H9 (cell line): ENCODE results near the gene SMCO4. TPM values are rescaled to one million over a fixed set of nuclear protein-coding genes. Genes with fewer than 3 reads are reported as not detected.

ENCODE experiments used
- DNase-seq: peaks from one replicate; pipeline ENCODE4 v3.0.0-alpha.2; 2017
- H2AFZ ChIP-seq: one replicate; pipeline ENCODE4 v1.6.1; 2013; ENCODE audit warnings: mild to moderate bottlenecking, low read length, control low read depth, moderate library complexity
- H2AK5ac ChIP-seq: 2 replicates; pipeline ENCODE4 v1.6.1; 2013; ENCODE audit warnings: low read length, control low read depth, mixed read lengths; ENCODE audit not compliant: insufficient read length
- H2BK120ac ChIP-seq: one replicate; pipeline ENCODE4 v1.6.1; 2013; ENCODE audit warnings: low read depth, mild to moderate bottlenecking, low read length, control low read depth, inconsistent platforms; ENCODE audit not compliant: poor library complexity, severe bottlenecking
- H2BK12ac ChIP-seq: 2 replicates; pipeline ENCODE4 v1.6.1; 2013; ENCODE audit warnings: low read length, control low read depth, mixed read lengths, low read depth; ENCODE audit not compliant: insufficient read length
- H2BK15ac ChIP-seq: 2 replicates; pipeline ENCODE4 v1.6.1; 2013; ENCODE audit warnings: low read depth, low read length, control low read depth
- H2BK20ac ChIP-seq: one replicate; pipeline ENCODE4 v1.6.1; 2013; ENCODE audit warnings: low read depth, mild to moderate bottlenecking, low read length, control low read depth, inconsistent platforms; ENCODE audit not compliant: poor library complexity, severe bottlenecking
- H2BK5ac ChIP-seq: 2 replicates; pipeline ENCODE4 v1.6.1; 2013; ENCODE audit warnings: low read length, control low read depth, mixed read lengths; ENCODE audit not compliant: insufficient read length
- H3K14ac ChIP-seq: 2 replicates; pipeline ENCODE4 v1.6.1; 2013; ENCODE audit warnings: low read length, control low read depth; ENCODE audit not compliant: insufficient read depth
- H3K18ac ChIP-seq: 2 replicates; pipeline ENCODE4 v1.6.1; 2013; ENCODE audit warnings: low read depth, mild to moderate bottlenecking, mixed read lengths, low read length, control low read depth; ENCODE audit not compliant: insufficient read length
- H3K23ac ChIP-seq: 2 replicates; pipeline ENCODE4 v1.6.1; 2013; ENCODE audit warnings: low read length, control low read depth, mixed read lengths, low read depth; ENCODE audit not compliant: insufficient read length
- H3K23me2 ChIP-seq: 2 replicates; pipeline ENCODE4 v1.6.1; 2013; ENCODE audit warnings: low read depth, mild to moderate bottlenecking, mixed read lengths, low read length, control low read depth; ENCODE audit not compliant: insufficient read length, poor library complexity, severe bottlenecking
- H3K27ac ChIP-seq: 2 replicates; pipeline ENCODE4 v1.5.1; 2013; ENCODE audit warnings: low read length, control low read depth, mixed read lengths, low read depth; ENCODE audit not compliant: insufficient read length
- H3K27me3 ChIP-seq: 2 replicates; pipeline ENCODE4 v1.6.1; 2013; ENCODE audit warnings: low read length, control low read depth, inconsistent platforms; ENCODE audit not compliant: insufficient read depth
- H3K4ac ChIP-seq: 2 replicates; pipeline ENCODE4 v1.6.1; 2013; ENCODE audit warnings: low read depth, mild to moderate bottlenecking, control low read depth, inconsistent platforms, low read length, moderate library complexity
- H3K4me1 ChIP-seq: 2 replicates; pipeline ENCODE4 v1.6.1; 2013; ENCODE audit warnings: low read length, control low read depth, inconsistent platforms; ENCODE audit not compliant: insufficient read depth
- H3K4me2 ChIP-seq: 2 replicates; pipeline ENCODE4 v1.6.1; 2013; ENCODE audit warnings: low read length, control low read depth, mixed read lengths; ENCODE audit not compliant: insufficient read length, insufficient read depth
- H3K56ac ChIP-seq: 2 replicates; pipeline ENCODE4 v1.6.1; 2013; ENCODE audit warnings: low read depth, mild to moderate bottlenecking, mixed read lengths, low read length, control low read depth; ENCODE audit not compliant: insufficient read length
- H3K79me1 ChIP-seq: 2 replicates; pipeline ENCODE4 v1.6.1; 2013; ENCODE audit warnings: low read depth, mild to moderate bottlenecking, moderate library complexity, low read length, control low read depth, inconsistent platforms; ENCODE audit not compliant: insufficient read depth, poor library complexity, severe bottlenecking
- H3K79me2 ChIP-seq: 2 replicates; pipeline ENCODE4 v1.6.1; 2013; ENCODE audit warnings: low read length, control low read depth, inconsistent platforms; ENCODE audit not compliant: insufficient read depth
- H3K9ac ChIP-seq: 2 replicates; pipeline ENCODE4 v1.6.1; 2013; ENCODE audit warnings: low read length, control low read depth, mixed read lengths; ENCODE audit not compliant: insufficient read length; ENCODE audit errors: extremely low read depth
- H3K9me3 ChIP-seq: one replicate; pipeline ENCODE4 v1.6.1; 2013; ENCODE audit warnings: low read depth, low read length, inconsistent platforms; ENCODE audit not compliant: control insufficient read depth
- H3T11ph ChIP-seq: one replicate; pipeline ENCODE4 v1.6.1; 2013; ENCODE audit warnings: mild to moderate bottlenecking, low read length, control low read depth, inconsistent platforms
- H4K20me1 ChIP-seq: one replicate; pipeline ENCODE4 v1.6.1; 2013; ENCODE audit not compliant: control insufficient read depth, insufficient read length, insufficient read depth
- H4K5ac ChIP-seq: 2 replicates; pipeline ENCODE4 v1.6.1; 2013; ENCODE audit warnings: low read depth, mild to moderate bottlenecking, mixed read lengths, low read length, control low read depth; ENCODE audit not compliant: insufficient read length
- H4K8ac ChIP-seq: replicated peaks from 2 replicates; pipeline ENCODE4 v1.6.1; 2013; ENCODE audit warnings: low read length, control low read depth, mixed read lengths, low read depth; ENCODE audit not compliant: insufficient read length
- H4K91ac ChIP-seq: 2 replicates; pipeline ENCODE4 v1.6.1; 2013; ENCODE audit warnings: low read depth, mild to moderate bottlenecking, moderate library complexity, mixed read lengths, low read length, control low read depth; ENCODE audit not compliant: insufficient read length
- H3K27ac Mint-ChIP-seq, 3 experiments: 2 replicates in 2 of 3; 3 replicates in 1 of 3; pipeline ENCODE4 v1.8.0; 2020 to 2021; ENCODE audit warnings: mixed read lengths in 3 of 3, mild to moderate bottlenecking in 1 of 3, moderate library complexity in 1 of 3
- H3K27me3 Mint-ChIP-seq: 2 replicates; pipeline ENCODE4 v1.8.0; 2021; ENCODE audit warnings: low read depth, mild to moderate bottlenecking, moderate library complexity, mixed read lengths
- H3K36me3 Mint-ChIP-seq, 3 experiments: 2 replicates in 2 of 3; 3 replicates in 1 of 3; pipeline ENCODE4 v1.8.0; 2020 to 2021; ENCODE audit warnings: low read depth in 3 of 3, mixed read lengths in 3 of 3; ENCODE audit not compliant: insufficient read depth in 1 of 3
- H3K4me1 Mint-ChIP-seq, 2 experiments: 2 replicates each; pipeline ENCODE4 v1.8.0; 2020; ENCODE audit warnings: mixed read lengths in 2 of 2
- H3K4me3 Mint-ChIP-seq, 2 experiments: 2 replicates in 1 of 2; 3 replicates in 1 of 2; pipeline ENCODE4 v1.8.0; 2020 to 2021; ENCODE audit warnings: mild to moderate bottlenecking in 2 of 2, mixed read lengths in 2 of 2, moderate library complexity in 1 of 2
- H3K9me3 Mint-ChIP-seq, 2 experiments: 2 replicates in 1 of 2; 3 replicates in 1 of 2; pipeline ENCODE4 v1.8.0; 2020; ENCODE audit warnings: mild to moderate bottlenecking in 2 of 2, mixed read lengths in 2 of 2, moderate library complexity in 1 of 2
- WGBS: extraction: QIAGEN DNeasy Blood & Tissue Kit; methylation state at CpG from one replicate; pipeline ENCODE4 v1.1.7; 2013; ENCODE audit warnings: missing lambda C conversion rate, low lambda C conversion rate, mixed read lengths; ENCODE audit not compliant: insufficient read length; ENCODE audit errors: extremely low coverage; 5-methylcytosine and 5-hydroxymethylcytosine counted together
- total RNA-seq: library from RNA; stranded (reverse); gene quantifications from 2 replicates; pipeline ENCODE4 v1.2.1, GENCODE V29; 2021
- TF ChIP-seq, protein P1 (sequence below): fragments of 200-600 bp; sonication (generic); conservative IDR thresholded peaks from 3 replicates; pipeline ENCODE4 v1.8.0; 2021; ENCODE audit warnings: antibody characterized with exemption, mild to moderate bottlenecking

Gene SMCO4
- total RNA-seq, 1 experiment from 2014 or later: 35.6 TPM

DNA sequence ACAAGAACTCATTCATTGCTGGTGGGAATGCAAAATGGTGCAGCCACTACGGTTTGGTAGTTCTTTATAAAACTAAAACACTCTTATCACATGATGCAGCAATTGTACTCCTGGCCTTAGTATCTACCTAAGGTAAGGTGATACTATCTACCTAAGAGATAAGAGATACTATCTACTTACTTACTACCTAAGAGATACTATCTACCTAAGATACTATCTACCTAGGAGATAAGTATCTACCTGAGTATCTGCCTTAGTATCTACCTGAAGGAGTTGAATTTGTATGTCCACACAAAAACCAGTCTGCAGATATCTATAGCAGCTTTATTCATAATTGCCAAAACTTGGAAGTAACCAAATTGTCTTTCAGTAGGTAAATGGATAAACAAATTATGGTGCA, 29.0 kb upstream of the SMCO4 start:
- Histone ChIP-seq H3K18ac (no peak overlapping the region), H2BK120ac (no peak overlapping the region), H3K27me3 (no peaks in the 10 kb centered on the region), H3K79me2 (no peaks in the 10 kb centered on the region), H3K9me3 (no peaks in the 10 kb centered on the region), H3K23ac (no peak overlapping the region), H3T11ph (no peak overlapping the region), H2BK5ac (no peak overlapping the region), H4K8ac (no peak overlapping the region), H4K91ac (no peak overlapping the region), H4K20me1 (no peaks in the 10 kb centered on the region), H2AFZ (no peak overlapping the region), H3K4me1 (no peaks in the 10 kb centered on the region), H4K5ac (no peak overlapping the region), H3K14ac (no peak overlapping the region), H3K4ac (no peak overlapping the region), H3K4me2 (no peak overlapping the region), H2BK20ac (no peak overlapping the region), H3K27ac (no peak overlapping the region), H2BK12ac (no peak overlapping the region), H3K9ac (no peak overlapping the region), H2BK15ac (no peak overlapping the region), H3K56ac (no peak overlapping the region), H2AK5ac (no peak overlapping the region), H3K23me2 (no peaks in the 10 kb centered on the region), H3K79me1 (no peaks in the 10 kb centered on the region)
- no CpG with 5 or more reads among the region's 1 CpG for WGBS
- Mint-ChIP-seq H3K27ac (no peak overlapping the region), H3K4me1 (peaks cover 4 to 7% of the 10 kb centered on the region in 2 experiments), H3K4me3 (no peak overlapping the region), H3K27me3 (no peaks in the 10 kb centered on the region), H3K36me3 (no peaks in the 10 kb centered on the region), H3K9me3 (no peaks in the 10 kb centered on the region)
- no peak for DNase-seq
- TF ChIP-seq, protein P1, sequence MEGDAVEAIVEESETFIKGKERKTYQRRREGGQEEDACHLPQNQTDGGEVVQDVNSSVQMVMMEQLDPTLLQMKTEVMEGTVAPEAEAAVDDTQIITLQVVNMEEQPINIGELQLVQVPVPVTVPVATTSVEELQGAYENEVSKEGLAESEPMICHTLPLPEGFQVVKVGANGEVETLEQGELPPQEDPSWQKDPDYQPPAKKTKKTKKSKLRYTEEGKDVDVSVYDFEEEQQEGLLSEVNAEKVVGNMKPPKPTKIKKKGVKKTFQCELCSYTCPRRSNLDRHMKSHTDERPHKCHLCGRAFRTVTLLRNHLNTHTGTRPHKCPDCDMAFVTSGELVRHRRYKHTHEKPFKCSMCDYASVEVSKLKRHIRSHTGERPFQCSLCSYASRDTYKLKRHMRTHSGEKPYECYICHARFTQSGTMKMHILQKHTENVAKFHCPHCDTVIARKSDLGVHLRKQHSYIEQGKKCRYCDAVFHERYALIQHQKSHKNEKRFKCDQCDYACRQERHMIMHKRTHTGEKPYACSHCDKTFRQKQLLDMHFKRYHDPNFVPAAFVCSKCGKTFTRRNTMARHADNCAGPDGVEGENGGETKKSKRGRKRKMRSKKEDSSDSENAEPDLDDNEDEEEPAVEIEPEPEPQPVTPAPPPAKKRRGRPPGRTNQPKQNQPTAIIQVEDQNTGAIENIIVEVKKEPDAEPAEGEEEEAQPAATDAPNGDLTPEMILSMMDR: no peak
